ENCODE measurements around the gene RAB5B.
"Not testable (repeated sequence)": the region's sequence is repeated elsewhere in the genome, so short reads cannot be mapped to it uniquely, and the experiment has no call there.

DNA sequence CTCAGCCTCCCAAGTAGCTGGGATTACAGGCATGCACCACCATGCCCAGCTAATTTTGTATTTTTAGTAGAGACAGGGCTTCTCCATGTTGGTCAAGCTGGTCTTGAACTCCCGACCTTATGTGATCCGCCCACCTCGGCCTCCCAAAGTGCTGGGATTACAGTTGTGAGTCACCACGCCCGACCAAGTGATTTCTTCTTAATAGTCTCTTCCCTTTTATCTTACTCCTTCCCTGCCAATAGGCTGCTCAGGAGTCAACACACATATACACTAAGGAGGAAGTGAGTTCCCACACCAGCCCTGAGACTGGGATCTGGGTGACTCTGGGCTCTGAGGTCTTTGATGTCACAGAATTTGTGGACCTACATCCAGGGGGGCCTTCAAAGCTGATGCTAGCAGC, 29.5 kb downstream of the RAB5B start:
- TF ChIP-seq POLR2AphosphoS5, SPI1, POLR2A (IDR thresholded peaks at IDR 0.05; ENCODE audit: low read depth, low read length): not testable (repeated sequence)

Data from GM12891 (cell line).